MM.1S (cell line): Measurements from ENCODE around the gene MRPS23.

ENCODE experiments used
- CTCF ChIP-seq: fragments of 300-600 bp; sonication (generic); IDR thresholded peaks from 2 replicates; pipeline ENCODE4 v1.5.1; 2016; ENCODE audit warnings: antibody characterized with exemption, low read length, mixed read lengths
- EZH2 ChIP-seq: fragments of 300-600 bp; sonication (generic); optimal IDR thresholded peaks from 2 replicates; pipeline ENCODE3; 2017; ENCODE audit warnings: low read depth, mild to moderate bottlenecking, antibody characterized with exemption, low read length, mixed read lengths
- EZH2phosphoT487 ChIP-seq: fragments of 300-600 bp; sonication (generic); IDR thresholded peaks from 2 replicates; pipeline ENCODE4 v1.6.1; 2018; ENCODE audit warnings: antibody characterized with exemption, low read length

GRCh38 chr17:57866319-57866718 is 16.5 kb upstream of the MRPS23 start:
- TF ChIP-seq CTCF (no peak), EZH2 (no peak), EZH2phosphoT487 (no peak)
